Liver (tissue), 9 donors: ENCODE measurements around the gene USP35. TPM values are rescaled to one million over a fixed set of nuclear protein-coding genes. Genes with fewer than 3 reads are reported as not detected.

Experiments used
- DNase-seq: peaks from one replicate; pipeline ENCODE4 v3.0.0-alpha.2; 2017; ENCODE audit warnings: low spot score
- H3K27ac ChIP-seq, 2 donors: one replicate each; pipeline ENCODE4 v1.7.0; 2013; ENCODE audit warnings: inconsistent platforms in 2 of 2, low read length in 2 of 2, control low read depth in 1 of 2, low read depth in 1 of 2, mild to moderate bottlenecking in 1 of 2
- H3K27me3 ChIP-seq, 4 donors: one replicate each; pipeline versions ENCODE4 v1.6.1 to v1.7.0; 2013; ENCODE audit warnings: low read length in 3 of 4, inconsistent platforms in 1 of 4, mild to moderate bottlenecking in 1 of 4, moderate library complexity in 1 of 4; ENCODE audit not compliant: control insufficient read depth in 4 of 4, insufficient read depth in 4 of 4
- H3K36me3 ChIP-seq, 4 donors: one replicate each; pipeline versions ENCODE4 v1.6.1 to v1.7.0; 2013; ENCODE audit warnings: low read length in 3 of 4, mild to moderate bottlenecking in 3 of 4, low read depth in 1 of 4, moderate library complexity in 1 of 4; ENCODE audit not compliant: control insufficient read depth in 4 of 4, insufficient read depth in 3 of 4
- H3K4me1 ChIP-seq, 4 donors: one replicate each; pipeline versions ENCODE4 v1.6.1 to v1.7.0; 2013; ENCODE audit warnings: low read length in 3 of 4, mild to moderate bottlenecking in 3 of 4, moderate library complexity in 1 of 4; ENCODE audit not compliant: control insufficient read depth in 4 of 4, insufficient read depth in 4 of 4
- H3K4me3 ChIP-seq, 3 donors: one replicate each; pipeline versions ENCODE4 v1.6.1 to v1.7.0; 2013; ENCODE audit warnings: low read length in 3 of 3, control low read depth in 1 of 3, low read depth in 1 of 3, mild to moderate bottlenecking in 1 of 3
- H3K9ac ChIP-seq, 2 donors: one replicate each; pipeline ENCODE4 v1.7.0; 2013; ENCODE audit warnings: low read length in 2 of 2, mild to moderate bottlenecking in 2 of 2, moderate library complexity in 2 of 2, control low read depth in 1 of 2, low read depth in 1 of 2
- H3K9me3 ChIP-seq, 4 donors: one replicate each; pipeline versions ENCODE4 v1.6.1 to v1.7.0; 2013; ENCODE audit warnings: low read length in 3 of 4; ENCODE audit not compliant: control insufficient read depth in 4 of 4
- EGR1 ChIP-seq, 2 donors: IDR thresholded peaks; 2 replicates each; pipeline ENCODE4 v1.6.1; 2016 to 2018; ENCODE audit warnings: antibody characterized with exemption in 2 of 2, low read depth in 2 of 2
- FOXA2 ChIP-seq: IDR thresholded peaks from 2 replicates; pipeline ENCODE4 v1.6.1; 2016; ENCODE audit warnings: antibody characterized with exemption
- GABPA ChIP-seq, 2 donors: IDR thresholded peaks in 1 of 2; conservative IDR thresholded peaks in 1 of 2; 2 replicates each; pipeline ENCODE4 v1.6.1; 2016; ENCODE audit warnings: antibody characterized with exemption in 2 of 2, mild to moderate bottlenecking in 1 of 2, moderate library complexity in 1 of 2
- HNF4G ChIP-seq: IDR thresholded peaks from 2 replicates; pipeline ENCODE4 v1.6.1; 2016; ENCODE audit warnings: antibody characterized with exemption
- JUND ChIP-seq, 2 donors: IDR thresholded peaks; 2 replicates each; pipeline ENCODE4 v1.6.1; 2016; ENCODE audit warnings: antibody characterized with exemption in 2 of 2
- NR2F2 ChIP-seq: IDR thresholded peaks from 2 replicates; pipeline ENCODE4 v1.6.1; 2016; ENCODE audit warnings: antibody characterized with exemption
- RAD21 ChIP-seq, 2 donors: IDR thresholded peaks; 2 replicates each; pipeline ENCODE4 v1.6.1; 2016; ENCODE audit warnings: antibody characterized with exemption in 2 of 2, mild to moderate bottlenecking in 2 of 2
- SP1 ChIP-seq: IDR thresholded peaks from 2 replicates; pipeline ENCODE4 v1.6.1; 2018; ENCODE audit warnings: antibody characterized with exemption, mild to moderate bottlenecking
- TAF1 ChIP-seq: conservative IDR thresholded peaks from 2 replicates; pipeline ENCODE4 v1.6.1; 2016; ENCODE audit warnings: antibody characterized with exemption, mild to moderate bottlenecking
- YY1 ChIP-seq: IDR thresholded peaks from 2 replicates; pipeline ENCODE4 v1.6.1; 2016; ENCODE audit warnings: antibody characterized with exemption, mild to moderate bottlenecking
- WGBS: extraction: QIAGEN DNeasy Blood & Tissue Kit; methylation state at CpG from one replicate; pipeline ENCODE4 v1.1.7; 2013; 5-methylcytosine and 5-hydroxymethylcytosine counted together
- polyA plus RNA-seq, 2 donors: library from polyadenylated mRNA; stranded (reverse) in 1 of 2; unstranded in 1 of 2; fragments of 200-250 nt in 1 of 2; fragments of >200 nt in 1 of 2; fragmentation: Nextera tagmentation in 1 of 2; extraction: Ambion mirVana in 1 of 2; gene quantifications; one replicate each; pipeline versions ENCODE4 v1.2.1 to v1.2.3, GENCODE V29; 2013 to 2015
- total RNA-seq, 2 donors: library from RNA; depleted of rRNA; stranded (reverse); fragments of >200 nt; gene quantifications; one replicate each; pipeline ENCODE4 v1.2.3, GENCODE V29; 2014
- TF ChIP-seq, protein P1 (sequence below): fragments of 150-350 bp; IDR thresholded peaks from 2 replicates; pipeline ENCODE4 v1.5.1; 2017; ENCODE audit warnings: improper control_type of control experiment, low read depth, low read length; ENCODE audit not compliant: missing input control
- TF ChIP-seq, protein P2 (sequence below): IDR thresholded peaks from 2 replicates; pipeline ENCODE4 v1.6.1; 2016; ENCODE audit warnings: antibody characterized with exemption, mild to moderate bottlenecking
- TF ChIP-seq, protein P3 (sequence below): IDR thresholded peaks from 2 replicates; pipeline ENCODE4 v1.6.1; 2016; ENCODE audit warnings: antibody characterized with exemption
- TF ChIP-seq, protein P4 (sequence below): IDR thresholded peaks from 2 replicates; pipeline ENCODE4 v1.6.1; 2016; ENCODE audit warnings: antibody characterized with exemption
- TF ChIP-seq, protein P5 (sequence below): IDR thresholded peaks from 2 replicates; pipeline ENCODE4 v1.6.1; 2016; ENCODE audit warnings: antibody characterized with exemption
- donor health status: healthy.
- donor health status: healthy.
- donor health status: healthy.
- donor health status: healthy.
- donor health status: healthy.

The USP35 gene
- total and polyA plus RNA-seq, 4 donors = 2.3 to 11.0 (median 4.8) TPM

DNA sequence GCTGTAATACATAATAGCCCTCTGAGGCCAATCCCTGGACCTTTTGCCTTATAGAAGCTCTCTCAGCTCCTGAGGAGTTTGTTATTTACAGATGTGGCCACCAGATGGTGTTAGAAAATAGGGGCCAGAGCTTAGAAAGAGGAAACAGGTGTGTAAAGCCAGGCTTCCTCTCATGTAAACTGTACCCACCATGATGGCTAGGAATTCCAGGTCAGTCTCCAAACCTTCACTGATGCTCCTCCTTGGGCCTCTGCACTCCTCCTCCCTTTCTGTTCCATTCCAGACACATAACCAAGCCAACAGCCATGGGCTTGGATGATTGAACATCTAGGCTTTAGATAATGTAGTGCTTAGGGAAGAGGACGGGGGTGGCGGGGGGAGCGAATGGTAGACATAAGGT lies 39.7 kb downstream of the USP35 start:
- no peak for TF ChIP-seq NR2F2
- TF ChIP-seq FOXA2 = no peak
- TF ChIP-seq RAD21 (IDR thresholded peaks at IDR 0.05) = peak; percentile 91 to 94
- TF ChIP-seq, protein P1, sequence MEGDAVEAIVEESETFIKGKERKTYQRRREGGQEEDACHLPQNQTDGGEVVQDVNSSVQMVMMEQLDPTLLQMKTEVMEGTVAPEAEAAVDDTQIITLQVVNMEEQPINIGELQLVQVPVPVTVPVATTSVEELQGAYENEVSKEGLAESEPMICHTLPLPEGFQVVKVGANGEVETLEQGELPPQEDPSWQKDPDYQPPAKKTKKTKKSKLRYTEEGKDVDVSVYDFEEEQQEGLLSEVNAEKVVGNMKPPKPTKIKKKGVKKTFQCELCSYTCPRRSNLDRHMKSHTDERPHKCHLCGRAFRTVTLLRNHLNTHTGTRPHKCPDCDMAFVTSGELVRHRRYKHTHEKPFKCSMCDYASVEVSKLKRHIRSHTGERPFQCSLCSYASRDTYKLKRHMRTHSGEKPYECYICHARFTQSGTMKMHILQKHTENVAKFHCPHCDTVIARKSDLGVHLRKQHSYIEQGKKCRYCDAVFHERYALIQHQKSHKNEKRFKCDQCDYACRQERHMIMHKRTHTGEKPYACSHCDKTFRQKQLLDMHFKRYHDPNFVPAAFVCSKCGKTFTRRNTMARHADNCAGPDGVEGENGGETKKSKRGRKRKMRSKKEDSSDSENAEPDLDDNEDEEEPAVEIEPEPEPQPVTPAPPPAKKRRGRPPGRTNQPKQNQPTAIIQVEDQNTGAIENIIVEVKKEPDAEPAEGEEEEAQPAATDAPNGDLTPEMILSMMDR = peak; percentile 55
- H3K27me3 ChIP-seq = no peaks in the 10 kb centered on the region
- no peak overlapping the region for H3K9ac ChIP-seq
- no peak overlapping the region for H3K4me3 ChIP-seq
- H3K27ac ChIP-seq = no peak overlapping the region
- no peaks in the 10 kb centered on the region for H3K4me1 ChIP-seq
- no peak for DNase-seq
- peaks cover 0 to 6% (median 2%) of the 10 kb centered on the region in 4 donors for H3K36me3 ChIP-seq
- H3K9me3 ChIP-seq = no peaks in the 10 kb centered on the region
- over 99% methylated on average over 3 of the region's 3 CpGs for WGBS

DNA sequence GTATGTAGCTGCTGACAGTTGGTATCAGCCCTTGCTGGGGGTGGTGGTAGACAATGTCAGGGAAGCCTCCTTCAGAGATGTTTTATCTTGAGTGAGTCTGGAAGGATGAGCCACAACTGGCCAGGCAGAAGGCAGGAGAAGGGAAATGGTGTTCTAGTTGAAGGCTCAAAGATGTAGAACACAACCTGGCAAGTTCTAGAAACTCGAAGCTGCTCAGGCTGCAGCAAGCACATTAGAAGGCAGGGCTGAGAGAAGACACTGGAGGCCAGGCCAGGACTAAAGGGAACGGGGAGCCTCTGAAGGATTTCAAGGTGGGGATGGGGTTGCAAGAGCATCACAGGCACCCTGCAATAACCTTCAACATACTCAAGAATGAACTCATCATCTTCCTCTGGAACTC lies 40.4 kb downstream of the USP35 start:
- Histone ChIP-seq H3K27ac (no peak overlapping the region), H3K27me3 (no peaks in the 10 kb centered on the region), H3K4me1 (no peaks in the 10 kb centered on the region), H3K4me3 (no peak overlapping the region), H3K36me3 (peaks cover 0 to 6% (median 2%) of the 10 kb centered on the region in 4 donors), H3K9me3 (no peaks in the 10 kb centered on the region), H3K9ac (no peak overlapping the region)
- 97% methylated on average over 2 of the region's 2 CpGs for WGBS
- TF ChIP-seq, protein P2, sequence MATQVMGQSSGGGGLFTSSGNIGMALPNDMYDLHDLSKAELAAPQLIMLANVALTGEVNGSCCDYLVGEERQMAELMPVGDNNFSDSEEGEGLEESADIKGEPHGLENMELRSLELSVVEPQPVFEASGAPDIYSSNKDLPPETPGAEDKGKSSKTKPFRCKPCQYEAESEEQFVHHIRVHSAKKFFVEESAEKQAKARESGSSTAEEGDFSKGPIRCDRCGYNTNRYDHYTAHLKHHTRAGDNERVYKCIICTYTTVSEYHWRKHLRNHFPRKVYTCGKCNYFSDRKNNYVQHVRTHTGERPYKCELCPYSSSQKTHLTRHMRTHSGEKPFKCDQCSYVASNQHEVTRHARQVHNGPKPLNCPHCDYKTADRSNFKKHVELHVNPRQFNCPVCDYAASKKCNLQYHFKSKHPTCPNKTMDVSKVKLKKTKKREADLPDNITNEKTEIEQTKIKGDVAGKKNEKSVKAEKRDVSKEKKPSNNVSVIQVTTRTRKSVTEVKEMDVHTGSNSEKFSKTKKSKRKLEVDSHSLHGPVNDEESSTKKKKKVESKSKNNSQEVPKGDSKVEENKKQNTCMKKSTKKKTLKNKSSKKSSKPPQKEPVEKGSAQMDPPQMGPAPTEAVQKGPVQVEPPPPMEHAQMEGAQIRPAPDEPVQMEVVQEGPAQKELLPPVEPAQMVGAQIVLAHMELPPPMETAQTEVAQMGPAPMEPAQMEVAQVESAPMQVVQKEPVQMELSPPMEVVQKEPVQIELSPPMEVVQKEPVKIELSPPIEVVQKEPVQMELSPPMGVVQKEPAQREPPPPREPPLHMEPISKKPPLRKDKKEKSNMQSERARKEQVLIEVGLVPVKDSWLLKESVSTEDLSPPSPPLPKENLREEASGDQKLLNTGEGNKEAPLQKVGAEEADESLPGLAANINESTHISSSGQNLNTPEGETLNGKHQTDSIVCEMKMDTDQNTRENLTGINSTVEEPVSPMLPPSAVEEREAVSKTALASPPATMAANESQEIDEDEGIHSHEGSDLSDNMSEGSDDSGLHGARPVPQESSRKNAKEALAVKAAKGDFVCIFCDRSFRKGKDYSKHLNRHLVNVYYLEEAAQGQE = no peak
- TF ChIP-seq GABPA (IDR thresholded peaks at IDR 0.05 in 1 of 2, conservative IDR thresholded peaks at IDR 0.05 in 1 of 2) (no peak), RAD21 (IDR thresholded peaks at IDR 0.05) (no peak), EGR1 (IDR thresholded peaks at IDR 0.05; ENCODE audit: low read depth in 2 of 2) (no peak), JUND (IDR thresholded peaks at IDR 0.05) (no peak), SP1 (no peak), YY1 (no peak), HNF4G (no peak), FOXA2 (no peak), TAF1 (no peak)
- TF ChIP-seq, protein P1 = no peak
- TF ChIP-seq, protein P3, sequence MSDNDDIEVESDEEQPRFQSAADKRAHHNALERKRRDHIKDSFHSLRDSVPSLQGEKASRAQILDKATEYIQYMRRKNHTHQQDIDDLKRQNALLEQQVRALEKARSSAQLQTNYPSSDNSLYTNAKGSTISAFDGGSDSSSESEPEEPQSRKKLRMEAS = no peak
- TF ChIP-seq, protein P4, sequence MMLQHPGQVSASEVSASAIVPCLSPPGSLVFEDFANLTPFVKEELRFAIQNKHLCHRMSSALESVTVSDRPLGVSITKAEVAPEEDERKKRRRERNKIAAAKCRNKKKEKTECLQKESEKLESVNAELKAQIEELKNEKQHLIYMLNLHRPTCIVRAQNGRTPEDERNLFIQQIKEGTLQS = no peak
- TF ChIP-seq, protein P5, sequence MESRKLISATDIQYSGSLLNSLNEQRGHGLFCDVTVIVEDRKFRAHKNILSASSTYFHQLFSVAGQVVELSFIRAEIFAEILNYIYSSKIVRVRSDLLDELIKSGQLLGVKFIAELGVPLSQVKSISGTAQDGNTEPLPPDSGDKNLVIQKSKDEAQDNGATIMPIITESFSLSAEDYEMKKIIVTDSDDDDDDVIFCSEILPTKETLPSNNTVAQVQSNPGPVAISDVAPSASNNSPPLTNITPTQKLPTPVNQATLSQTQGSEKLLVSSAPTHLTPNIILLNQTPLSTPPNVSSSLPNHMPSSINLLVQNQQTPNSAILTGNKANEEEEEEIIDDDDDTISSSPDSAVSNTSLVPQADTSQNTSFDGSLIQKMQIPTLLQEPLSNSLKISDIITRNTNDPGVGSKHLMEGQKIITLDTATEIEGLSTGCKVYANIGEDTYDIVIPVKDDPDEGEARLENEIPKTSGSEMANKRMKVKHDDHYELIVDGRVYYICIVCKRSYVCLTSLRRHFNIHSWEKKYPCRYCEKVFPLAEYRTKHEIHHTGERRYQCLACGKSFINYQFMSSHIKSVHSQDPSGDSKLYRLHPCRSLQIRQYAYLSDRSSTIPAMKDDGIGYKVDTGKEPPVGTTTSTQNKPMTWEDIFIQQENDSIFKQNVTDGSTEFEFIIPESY = no peak
- no peak for DNase-seq
